GM12878 (cell line): ENCODE measurements around the gene CCL3. TPM values are rescaled to one million over a fixed set of nuclear protein-coding genes. Genes with fewer than 3 reads are reported as not detected.

ENCODE experiments used
- ATAC-seq: fragments of 200-7000 bp; cut with Tn5 transposase; 3 replicates; pipeline ENCODE4 v1.9.1; 2020; ENCODE audit warnings: mild to moderate bottlenecking, moderate library complexity
- BruUV-seq: library from RNA; stranded (reverse); fragments of 400-500 nt; replicated peaks from 2 replicates; lab custom pipeline; 2021; lab: Mats Ljungman, UMichigan
- CTCF ChIA-PET: fragments of 300-600 bp; sonication (Branson Sonifier 250); formaldehyde crosslinking; extraction: SDS; loops from one replicate; lab custom pipeline; 2021; ENCODE audit warnings: inconsistent platforms; lab: Yijun Ruan, JAX
- POLR2A ChIA-PET: fragments of 350-600 bp; formaldehyde crosslinking; extraction: SDS; loops from one replicate; lab custom pipeline; 2021; ENCODE audit warnings: inconsistent platforms; lab: Charles Lee
- RAD21 ChIA-PET: fragments of 300-600 bp; sonication (Branson Sonifier 250); formaldehyde crosslinking; loops from one replicate; lab custom pipeline; 2023; ENCODE audit warnings: antibody characterized with exemption; ENCODE audit not compliant: unreplicated experiment; lab: Charles Lee
- SMC1A ChIA-PET: fragments of 300-600 bp; sonication (Branson Sonifier 250); formaldehyde crosslinking; loops from one replicate; lab custom pipeline; 2023; ENCODE audit not compliant: unreplicated experiment, uncharacterized antibody; lab: Charles Lee
- DNase-seq: peaks from one replicate; pipeline ENCODE4 v3.0.0-alpha.2; 2011; ENCODE audit warnings: low read depth, low spot score
- FAIRE-seq: peaks from 3 replicates; lab custom pipeline; 2011; peaks lifted over from hg19 to GRCh38; lab: Jason Lieb, UNC
- H2AFZ ChIP-seq: 2 replicates; pipeline ENCODE4 v1.6.0; 2011; ENCODE audit warnings: low read depth, low read length, control low read depth; ENCODE audit not compliant: control insufficient read depth
- H3K27ac ChIP-seq: 2 replicates; pipeline ENCODE4 v1.5.1; 2011; ENCODE audit warnings: control low read depth; ENCODE audit not compliant: control insufficient read depth, insufficient read depth
- H3K27me3 ChIP-seq, 2 experiments: replicated peaks in 1 of 2; 2 replicates each; pipeline versions ENCODE4 v1.6.0 to v1.6.1; 2011; ENCODE audit warnings: low read length in 1 of 2; ENCODE audit not compliant: control insufficient read depth in 2 of 2, insufficient read depth in 2 of 2
- H3K36me3 ChIP-seq, 2 experiments: 2 replicates each; pipeline ENCODE4 v1.5.1; 2011; ENCODE audit warnings: low read length in 1 of 2; ENCODE audit not compliant: control insufficient read depth in 2 of 2, insufficient read depth in 2 of 2
- H3K4me1 ChIP-seq: 2 replicates; pipeline ENCODE4 v1.6.1; 2011; ENCODE audit warnings: mild to moderate bottlenecking, low read length, moderate library complexity, mixed read lengths; ENCODE audit not compliant: control insufficient read depth, insufficient read depth
- H3K4me2 ChIP-seq: 2 replicates; pipeline ENCODE4 v1.6.0; 2011; ENCODE audit warnings: control low read depth; ENCODE audit not compliant: control insufficient read depth, insufficient read depth
- H3K4me3 ChIP-seq: fragments of 200-600 bp; sonication (generic); 2 replicates; pipeline ENCODE4 v1.5.1; 2016
- H3K79me2 ChIP-seq: 2 replicates; pipeline ENCODE4 v1.6.0; 2011; ENCODE audit warnings: low read length; ENCODE audit not compliant: control insufficient read depth, insufficient read depth
- H3K9ac ChIP-seq: 2 replicates; pipeline ENCODE4 v1.8.0; 2011; ENCODE audit warnings: low read length, control low read depth, mixed read lengths; ENCODE audit not compliant: control insufficient read depth, insufficient read depth
- H3K9me3 ChIP-seq: replicated peaks from 3 replicates; pipeline ENCODE4 v1.5.1; 2011; ENCODE audit warnings: mild to moderate bottlenecking, low read length; ENCODE audit not compliant: control insufficient read depth, insufficient read depth
- H4K20me1 ChIP-seq: 2 replicates; pipeline ENCODE4 v1.6.0; 2011; ENCODE audit not compliant: control insufficient read depth, insufficient read depth
- ATF2 ChIP-seq: IDR thresholded peaks from 2 replicates; pipeline ENCODE4 v1.6.1; 2012; ENCODE audit warnings: low read length, inconsistent platforms
- CHD1 ChIP-seq: IDR thresholded peaks from 2 replicates; pipeline ENCODE4 v1.6.1; 2012; ENCODE audit warnings: low read depth, low read length, improper control_type of control experiment
- EP300 ChIP-seq, 2 experiments: fragments of 150-350 bp in 1 of 2; IDR thresholded peaks; 2 replicates each; pipeline ENCODE4 v1.6.1; 2011 to 2012; ENCODE audit warnings: low read depth in 2 of 2, low read length in 2 of 2, borderline replicate concordance in 1 of 2, improper control_type of control experiment in 1 of 2, inconsistent platforms in 1 of 2; ENCODE audit not compliant: control insufficient read depth in 1 of 2
- FOXM1 ChIP-seq: IDR thresholded peaks from 2 replicates; pipeline ENCODE4 v1.6.1; 2012; ENCODE audit warnings: low read depth, mild to moderate bottlenecking, inconsistent platforms, low read length, moderate library complexity
- MTA2 ChIP-seq: fragments of 450-650 bp; IDR thresholded peaks from 2 replicates; pipeline ENCODE4 v1.6.1; 2016; ENCODE audit warnings: low read depth, mild to moderate bottlenecking, moderate library complexity
- NR2C2 ChIP-seq: IDR thresholded peaks from 2 replicates; pipeline ENCODE4 v1.6.1; 2011; ENCODE audit warnings: borderline replicate concordance, low read depth; ENCODE audit not compliant: control insufficient read depth, insufficient read length
- PAX5 ChIP-seq: IDR thresholded peaks from 2 replicates; pipeline ENCODE4 v1.6.1; 2011; ENCODE audit warnings: low read depth, low read length, borderline replicate concordance
- RELA ChIP-seq: fragments of 450-650 bp; IDR thresholded peaks from 2 replicates; pipeline ENCODE4 v1.8.0; 2014; ENCODE audit warnings: borderline replicate concordance; ENCODE audit not compliant: partially characterized antibody
- TBL1XR1 ChIP-seq: IDR thresholded peaks from 2 replicates; pipeline ENCODE4 v1.6.1; 2012; ENCODE audit warnings: low read depth, low read length, improper control_type of control experiment
- ZNF384 ChIP-seq: IDR thresholded peaks from 2 replicates; pipeline ENCODE4 v1.6.1; 2012; ENCODE audit warnings: low read depth, mild to moderate bottlenecking, low read length, improper control_type of control experiment, borderline replicate concordance
- WGBS: methylation state at CpG from one replicate; pipeline ENCODE4 v1.1.6; 2016; ENCODE audit warnings: low lambda C conversion rate; ENCODE audit not compliant: insufficient replicate concordance, insufficient coverage; ENCODE audit errors: missing lambda C conversion rate; 5-methylcytosine and 5-hydroxymethylcytosine counted together
- in situ Hi-C: fragments of 300-500 bp; cut with MboI; formaldehyde crosslinking; loops from 9 replicates; pipeline ENCODE4 v1.14.3; 2018; ENCODE audit warnings: mixed read lengths
- intact Hi-C: fragments of 100-400 bp; cut with micrococcal nuclease; formaldehyde crosslinking; loops from one replicate; pipeline ENCODE4 v1.14.2; 2022; ENCODE audit not compliant: unreplicated experiment
- polyA plus RNA-seq, 11 experiments: library from polyadenylated mRNA; depleted of rRNA in 4 of 11; unstranded in 6 of 11; stranded (reverse) in 5 of 11; fragments of >200 nt; fragmentation: Nextera tagmentation in 4 of 11; fragmentation: Illumina TruSeq in 1 of 11; extraction: Ambion mirVana in 4 of 11; extraction: Trizol in 1 of 11; gene quantifications; 1 replicate in 1 of 11; 2 replicates in 10 of 11; pipeline versions ENCODE4 v1.2.1 to v1.2.3, GENCODE V29; 2011 to 2016; ENCODE audit warnings: inconsistent platforms in 2 of 11, missing spikeins in 2 of 11, low read depth in 1 of 11
- total RNA-seq, 4 experiments: library from RNA; depleted of rRNA in 3 of 4; stranded (reverse); fragments of >200 nt in 3 of 4; fragmentation: Illumina TruSeq in 1 of 4; extraction: Trizol in 1 of 4; gene quantifications; 2 replicates each; pipeline versions ENCODE4 v1.2.1 to v1.2.3, GENCODE V29; 2013 to 2021
- TF ChIP-seq, protein P1 (sequence below): IDR thresholded peaks from 2 replicates; pipeline ENCODE4 v1.6.1; 2011; ENCODE audit warnings: borderline replicate concordance, low read depth, mild to moderate bottlenecking, moderate library complexity, low read length; ENCODE audit not compliant: insufficient read depth, poor library complexity, severe bottlenecking
- TF ChIP-seq, protein P2 (sequence below), 3 experiments: IDR thresholded peaks in 2 of 3; conservative IDR thresholded peaks in 1 of 3; 2 replicates each; pipeline ENCODE4 v1.5.1; 2011; ENCODE audit warnings: low read depth in 3 of 3, low read length in 3 of 3, mild to moderate bottlenecking in 3 of 3, control low read depth in 2 of 3, moderate library complexity in 2 of 3, inconsistent platforms in 1 of 3, mixed read lengths in 1 of 3; ENCODE audit not compliant: control insufficient read depth in 2 of 3, insufficient read depth in 1 of 3; ENCODE audit errors: extremely low read depth in 1 of 3

Gene CCL3
- total and polyA plus RNA-seq, 10 of the 15 experiments (the other 5 are each of a cell fraction or from before 2014, with no cell fraction given), result 96.5 to 1,488 (median 199) TPM

DNA sequence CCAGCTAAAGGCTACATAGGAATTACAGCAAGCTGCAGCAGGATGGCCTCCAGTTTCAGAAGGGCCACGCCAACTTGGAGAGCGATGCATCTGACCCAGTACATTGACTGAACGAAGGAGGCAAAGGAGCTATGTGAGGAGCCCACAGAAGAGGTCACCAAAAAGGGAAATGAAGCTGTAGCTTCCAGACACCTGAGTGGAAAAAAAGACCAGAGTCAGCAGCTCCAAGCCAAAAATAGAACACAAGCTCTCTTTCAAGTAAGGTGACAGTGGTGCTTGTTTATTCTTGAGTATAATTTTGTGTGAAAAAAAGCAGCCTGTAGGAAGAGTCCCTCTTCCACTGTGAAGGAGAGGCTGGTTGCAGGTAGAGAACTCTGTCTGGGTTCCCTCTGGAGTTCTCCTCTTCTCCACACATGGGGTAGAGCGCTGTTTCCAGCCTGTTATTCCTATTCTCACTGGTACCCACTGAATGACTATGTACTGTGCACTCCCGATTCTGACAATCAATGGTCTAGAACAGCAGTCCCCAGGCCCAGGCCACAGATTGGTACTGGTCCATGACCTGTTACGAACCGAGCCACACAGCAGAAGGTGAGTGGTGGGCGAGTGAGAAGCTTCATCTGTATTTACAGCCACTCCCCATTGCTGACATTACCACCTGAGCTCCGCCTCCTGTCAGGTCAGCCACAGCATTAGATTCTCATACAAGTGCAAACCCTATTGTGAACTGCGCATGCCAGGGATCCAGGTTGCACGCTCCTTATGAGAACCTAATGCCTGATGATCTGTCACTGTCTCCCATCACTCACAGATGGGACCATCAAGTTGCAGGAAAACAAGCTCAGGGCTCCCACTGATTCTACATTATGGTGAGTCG lies 28.8 kb upstream of the CCL3 start (continued):
- TF ChIP-seq PAX5 (no peak), NR2C2 (no peak)

GRCh38 chr17:36117505-36118382 lies 27.8 kb upstream of the CCL3 start:
- DNase-seq (no peak), ATAC-seq (peak; percentile 89), FAIRE-seq (no peak)
- Histone ChIP-seq H2AFZ (no peak overlapping the region), H3K36me3 (no peaks in the 10 kb centered on the region), H3K79me2 (no peaks in the 10 kb centered on the region), H3K9me3 (no peaks in the 10 kb centered on the region; the same call in 2 of the 3 replicates), H4K20me1 (no peaks in the 10 kb centered on the region), H3K4me2 (peak overlapping the region; percentile 17), H3K9ac (no peak overlapping the region), H3K4me1 (peaks cover 18% of the 10 kb centered on the region), H3K27ac (no peak overlapping the region), H3K4me3 (no peak overlapping the region), H3K27me3 (no peaks in the 10 kb centered on the region)
- whole genome bisulfite sequencing, result 7% methylated on average over 5 of the region's 5 CpGs
- intact Hi-C loops, result no loop called here
- no TSS peak for BruUV-seq
- ChIA-PET RAD21 (interaction anchor here (0.7 to 4.3 kb wide), 19 partner anchors 9 to 142 kb away, joined by 3 to 36 read pairs (median 5); partner anchors contain the start of genes CCL3 and CCL4), CTCF (interaction anchor here (0.9 to 4.9 kb wide), 9 partner anchors 9 to 148 kb away, joined by 3 to 36 read pairs (median 4); partner anchors contain the start of gene CCL3), SMC1A (interaction anchor here (0.8 to 9.0 kb wide), 17 partner anchors 8 to 142 kb away, joined by 3 to 128 read pairs (median 4); partner anchors contain the start of genes CCL3 and CCL4), POLR2A (interaction anchor here (0.6 to 3.7 kb wide), 8 partner anchors 11 to 142 kb away, joined by 3 to 16 read pairs (median 4); partner anchors contain the start of genes CCL3 and CCL4)
- in situ Hi-C loops, result no loop called here
- TF ChIP-seq EP300 (IDR thresholded peaks at IDR 0.05; ENCODE audit: borderline replicate concordance in 1 of 2, control insufficient read depth in 1 of 2, low read depth in 2 of 2, low read length in 2 of 2), result no peak; a peak in 1 of 4 replicates
- peak; percentile 35 for TF ChIP-seq RELA
- TF ChIP-seq FOXM1, result 0 out of 2 replicates have a peak, but pooled peaks have one; percentile 33
- 0 out of 2 replicates have a peak, but pooled peaks have one; percentile 69 for TF ChIP-seq TBL1XR1
- TF ChIP-seq, protein P1, sequence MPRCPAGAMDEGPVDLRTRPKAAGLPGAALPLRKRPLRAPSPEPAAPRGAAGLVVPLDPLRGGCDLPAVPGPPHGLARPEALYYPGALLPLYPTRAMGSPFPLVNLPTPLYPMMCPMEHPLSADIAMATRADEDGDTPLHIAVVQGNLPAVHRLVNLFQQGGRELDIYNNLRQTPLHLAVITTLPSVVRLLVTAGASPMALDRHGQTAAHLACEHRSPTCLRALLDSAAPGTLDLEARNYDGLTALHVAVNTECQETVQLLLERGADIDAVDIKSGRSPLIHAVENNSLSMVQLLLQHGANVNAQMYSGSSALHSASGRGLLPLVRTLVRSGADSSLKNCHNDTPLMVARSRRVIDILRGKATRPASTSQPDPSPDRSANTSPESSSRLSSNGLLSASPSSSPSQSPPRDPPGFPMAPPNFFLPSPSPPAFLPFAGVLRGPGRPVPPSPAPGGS, result peak; percentile 40
- peak; percentile 82 for TF ChIP-seq ZNF384
- TF ChIP-seq PAX5, result 0 out of 2 replicates have a peak, but pooled peaks have one; percentile 10
- peak; percentile 80 for TF ChIP-seq ATF2
- no peak for TF ChIP-seq CHD1
- TF ChIP-seq, protein P2, sequence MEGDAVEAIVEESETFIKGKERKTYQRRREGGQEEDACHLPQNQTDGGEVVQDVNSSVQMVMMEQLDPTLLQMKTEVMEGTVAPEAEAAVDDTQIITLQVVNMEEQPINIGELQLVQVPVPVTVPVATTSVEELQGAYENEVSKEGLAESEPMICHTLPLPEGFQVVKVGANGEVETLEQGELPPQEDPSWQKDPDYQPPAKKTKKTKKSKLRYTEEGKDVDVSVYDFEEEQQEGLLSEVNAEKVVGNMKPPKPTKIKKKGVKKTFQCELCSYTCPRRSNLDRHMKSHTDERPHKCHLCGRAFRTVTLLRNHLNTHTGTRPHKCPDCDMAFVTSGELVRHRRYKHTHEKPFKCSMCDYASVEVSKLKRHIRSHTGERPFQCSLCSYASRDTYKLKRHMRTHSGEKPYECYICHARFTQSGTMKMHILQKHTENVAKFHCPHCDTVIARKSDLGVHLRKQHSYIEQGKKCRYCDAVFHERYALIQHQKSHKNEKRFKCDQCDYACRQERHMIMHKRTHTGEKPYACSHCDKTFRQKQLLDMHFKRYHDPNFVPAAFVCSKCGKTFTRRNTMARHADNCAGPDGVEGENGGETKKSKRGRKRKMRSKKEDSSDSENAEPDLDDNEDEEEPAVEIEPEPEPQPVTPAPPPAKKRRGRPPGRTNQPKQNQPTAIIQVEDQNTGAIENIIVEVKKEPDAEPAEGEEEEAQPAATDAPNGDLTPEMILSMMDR (IDR thresholded peaks at IDR 0.05 in 2 of 3, conservative IDR thresholded peaks at IDR 0.05 in 1 of 3; ENCODE audit: control insufficient read depth in 2 of 3, extremely low read depth in 1 of 3, insufficient read depth in 1 of 3, low read depth in 3 of 3, low read length in 3 of 3), result no peak
- peak; percentile 82 for TF ChIP-seq MTA2
